Measurements from ENCODE around the gene MAPKBP1. TPM values are rescaled to one million over a fixed set of nuclear protein-coding genes. Genes with fewer than 3 reads are reported as not detected.

MAPKBP1 gene
- total RNA-seq, 4 donors from 2014 or later = 35.3 to 64.4 (median 47.7) TPM

DNA sequence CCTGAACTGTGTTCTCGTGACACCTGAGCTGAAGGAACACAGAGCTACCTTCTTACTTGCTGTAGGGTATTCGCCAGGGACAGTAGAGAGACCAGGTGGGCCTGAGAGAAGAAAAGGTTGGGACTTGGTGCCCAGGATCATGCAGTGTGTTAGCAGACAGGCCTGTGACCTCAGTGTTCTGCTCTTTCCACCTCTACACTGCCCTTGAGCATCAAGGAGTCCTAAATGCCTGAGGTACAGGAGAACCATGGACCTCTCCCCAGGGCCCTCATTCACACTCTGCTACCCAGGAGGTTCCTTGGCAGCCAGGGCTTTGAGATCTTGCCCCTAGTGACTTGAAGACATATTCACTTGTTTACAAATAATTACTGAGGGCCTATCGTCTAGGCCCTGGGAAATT, 31.4 kb downstream of the MAPKBP1 start:
- DNase-seq (ENCODE audit: low spot score in 2 of 2) = no peak
- intact Hi-C loops (cut with DNase I; ENCODE audit: low total_unique reads) = loop anchor here (5.0 kb wide), 1 partner anchor 1113 kb away; no protein-coding TSS in a partner anchor
- no peak overlapping the region for H3K4me3 ChIP-seq (ENCODE audit: low read depth, poor library complexity, severe bottlenecking)
- TF ChIP-seq, protein P1, sequence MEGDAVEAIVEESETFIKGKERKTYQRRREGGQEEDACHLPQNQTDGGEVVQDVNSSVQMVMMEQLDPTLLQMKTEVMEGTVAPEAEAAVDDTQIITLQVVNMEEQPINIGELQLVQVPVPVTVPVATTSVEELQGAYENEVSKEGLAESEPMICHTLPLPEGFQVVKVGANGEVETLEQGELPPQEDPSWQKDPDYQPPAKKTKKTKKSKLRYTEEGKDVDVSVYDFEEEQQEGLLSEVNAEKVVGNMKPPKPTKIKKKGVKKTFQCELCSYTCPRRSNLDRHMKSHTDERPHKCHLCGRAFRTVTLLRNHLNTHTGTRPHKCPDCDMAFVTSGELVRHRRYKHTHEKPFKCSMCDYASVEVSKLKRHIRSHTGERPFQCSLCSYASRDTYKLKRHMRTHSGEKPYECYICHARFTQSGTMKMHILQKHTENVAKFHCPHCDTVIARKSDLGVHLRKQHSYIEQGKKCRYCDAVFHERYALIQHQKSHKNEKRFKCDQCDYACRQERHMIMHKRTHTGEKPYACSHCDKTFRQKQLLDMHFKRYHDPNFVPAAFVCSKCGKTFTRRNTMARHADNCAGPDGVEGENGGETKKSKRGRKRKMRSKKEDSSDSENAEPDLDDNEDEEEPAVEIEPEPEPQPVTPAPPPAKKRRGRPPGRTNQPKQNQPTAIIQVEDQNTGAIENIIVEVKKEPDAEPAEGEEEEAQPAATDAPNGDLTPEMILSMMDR (IDR thresholded peaks at IDR 0.05) = no peak
- TF ChIP-seq POLR2A (IDR thresholded peaks at IDR 0.05) = no peak
- 62 to 63% methylated on average over 3 of the region's 3 CpGs for whole genome bisulfite sequencing, 2 donors

DNA sequence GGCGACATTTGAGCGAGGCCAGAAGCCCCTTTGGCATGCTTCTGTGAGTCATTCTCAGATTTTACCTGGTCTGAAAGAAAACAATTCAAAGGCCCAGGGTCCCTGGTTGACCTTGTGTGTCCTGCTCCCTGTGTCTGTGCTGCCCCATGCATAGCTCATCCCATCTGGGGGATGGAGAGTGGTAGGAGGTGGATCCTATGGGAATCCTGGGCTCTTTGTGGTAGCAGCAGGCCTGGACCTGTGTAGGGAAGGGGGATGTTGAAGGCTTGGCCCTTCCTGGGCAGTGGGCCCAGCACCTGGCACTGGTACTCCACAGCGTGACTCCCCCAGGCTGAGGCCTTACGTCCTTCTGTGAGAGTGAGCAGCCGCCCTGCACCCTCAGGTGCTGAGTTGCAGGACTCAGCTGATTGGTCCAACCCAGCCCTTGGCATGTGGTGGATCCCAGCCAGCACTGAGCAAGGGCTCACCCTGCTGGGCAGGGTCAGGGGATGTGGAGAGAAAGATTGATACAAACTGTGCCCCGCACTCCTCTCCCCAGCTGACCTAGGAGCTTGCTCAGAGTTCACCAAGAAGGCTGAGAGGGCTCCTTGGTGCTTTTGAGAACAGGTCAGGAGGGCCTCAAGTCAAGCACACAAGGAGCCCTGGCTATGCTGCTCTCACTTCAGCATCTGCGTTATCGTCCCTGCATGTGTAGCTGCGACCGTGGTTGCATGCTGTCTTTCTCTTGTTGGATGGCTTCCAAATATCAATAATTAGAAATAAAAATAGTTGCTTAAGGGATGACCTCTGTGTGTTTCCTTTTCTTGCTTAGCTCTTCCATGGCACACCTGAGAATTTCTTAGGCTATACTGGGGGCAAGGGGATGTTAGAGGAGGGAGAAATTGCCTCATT, 32.3 kb downstream of the MAPKBP1 start:
- DNase-seq (ENCODE audit: low spot score in 2 of 2) = no peak
- intact Hi-C loops (cut with DNase I; ENCODE audit: low total_unique reads) = loop anchor here (5.0 kb wide), 1 partner anchor 1114 kb away; no protein-coding TSS in a partner anchor
- TF ChIP-seq, protein P1 (IDR thresholded peaks at IDR 0.05) = no peak
- TF ChIP-seq POLR2A (IDR thresholded peaks at IDR 0.05) = no peak
- H3K4me3 ChIP-seq (ENCODE audit: low read depth, poor library complexity, severe bottlenecking) = no peak overlapping the region
- 49 to 53% methylated on average over 8 to 10 of the region's 10 CpGs for WGBS, 2 donors

DNA sequence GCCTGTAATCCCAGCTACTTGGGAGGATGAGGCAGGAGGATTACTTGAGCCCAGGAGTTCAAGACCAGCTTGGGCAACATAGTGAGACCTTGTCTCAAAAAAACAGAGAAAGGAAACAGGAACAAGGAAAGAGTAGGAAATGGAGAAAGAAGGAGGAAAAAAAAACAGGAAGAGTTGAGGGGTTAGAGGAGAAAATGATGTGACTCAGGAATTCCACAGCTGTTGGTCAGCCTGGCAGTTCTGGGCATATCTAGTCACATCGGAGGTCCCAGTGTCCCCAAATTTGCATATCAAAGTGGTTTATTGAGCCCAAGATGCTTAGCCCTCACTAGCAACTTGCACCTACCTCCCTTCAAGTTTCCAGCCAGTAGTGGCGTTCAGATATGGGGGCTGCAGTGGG, 34.8 kb downstream of the MAPKBP1 start:
- no peak for DNase-seq (ENCODE audit: low spot score in 2 of 2)
- H3K4me3 ChIP-seq (ENCODE audit: low read depth, poor library complexity, severe bottlenecking) = no peak overlapping the region
- intact Hi-C loops (cut with DNase I; ENCODE audit: low total_unique reads) = loop anchor here (5.0 kb wide), 1 partner anchor 1117 kb away; no protein-coding TSS in a partner anchor
- 71 to 78% methylated on average over 2 of the region's 2 CpGs for WGBS, 2 donors
- TF ChIP-seq POLR2A (IDR thresholded peaks at IDR 0.05) = no peak
- TF ChIP-seq, protein P1 (IDR thresholded peaks at IDR 0.05) = no peak

DNA sequence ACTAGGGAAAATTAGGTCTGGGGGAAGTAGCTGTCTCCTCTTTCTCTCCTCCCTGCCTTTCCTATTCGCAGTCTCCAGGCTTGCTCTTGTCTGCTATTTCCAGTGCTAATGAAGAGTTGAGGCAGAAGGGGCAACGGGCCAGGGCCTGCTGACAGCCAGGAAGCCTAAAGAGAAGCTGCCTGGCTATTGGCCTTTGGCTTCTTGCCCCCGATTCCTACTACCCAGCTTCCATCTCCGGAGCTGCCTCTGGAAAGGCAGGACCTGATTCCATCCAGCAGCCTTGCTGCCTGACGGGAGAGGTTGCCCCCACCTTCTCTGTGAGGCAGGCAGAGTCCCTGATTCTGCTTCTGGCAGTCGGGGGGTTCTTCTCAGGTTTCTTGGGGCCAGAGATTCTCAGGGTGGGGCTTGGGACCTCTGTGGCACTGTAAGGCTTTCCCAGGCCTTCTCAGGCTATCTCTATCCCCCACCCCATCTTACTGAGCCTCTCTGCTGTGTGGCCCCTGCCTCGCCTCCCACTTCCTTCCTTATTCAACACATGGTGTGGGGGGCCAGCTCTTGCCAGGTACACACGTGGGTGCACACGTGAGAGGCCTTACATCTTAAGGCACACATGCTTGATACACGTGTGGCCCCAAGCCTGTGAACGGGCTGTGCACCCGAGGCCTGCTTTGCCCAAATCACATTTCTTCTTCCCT, 35.4 kb downstream of the MAPKBP1 start:
- intact Hi-C loops (cut with DNase I; ENCODE audit: low total_unique reads) = loop anchor here (5.0 kb wide), 2 partner anchors 37 to 1117 kb away; partner anchors contain the start of gene MAPKBP1

DNA sequence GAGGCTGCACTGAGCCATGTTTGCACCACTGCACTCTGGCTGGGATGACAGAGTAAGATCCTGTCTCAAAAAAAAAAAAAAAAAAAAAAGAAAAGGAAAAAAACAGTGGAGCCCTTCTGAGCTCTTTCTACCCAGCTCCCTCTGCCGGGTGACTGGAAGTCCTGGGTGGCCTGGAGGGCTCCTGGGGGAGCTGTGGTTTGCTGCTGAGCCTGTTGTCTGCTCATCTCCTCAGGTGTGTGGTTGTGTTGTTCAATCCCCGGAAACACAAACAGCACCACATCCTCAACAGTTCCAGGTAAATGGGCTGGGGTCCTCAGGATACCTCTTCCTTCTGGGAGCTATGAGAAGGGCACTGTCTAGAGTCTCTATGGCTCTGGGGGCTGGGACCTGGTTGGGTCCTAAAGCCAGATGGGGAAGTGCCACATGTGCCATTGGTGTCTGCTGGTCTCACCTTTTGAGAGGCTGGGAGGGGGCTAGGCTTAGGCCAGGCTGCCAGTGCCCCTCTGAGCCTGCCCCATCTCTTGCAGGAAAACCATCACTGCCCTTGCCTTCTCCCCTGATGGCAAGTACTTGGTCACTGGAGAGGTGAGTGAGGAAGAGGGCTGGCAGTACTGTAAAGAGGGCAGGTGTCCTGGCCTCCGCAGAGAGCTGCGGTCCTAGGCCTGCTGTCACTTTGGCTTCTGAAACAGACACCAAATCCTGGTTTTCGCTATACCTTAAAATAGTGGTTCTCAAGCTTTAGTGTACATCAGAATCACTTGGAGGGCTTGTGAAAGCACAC, 36.6 kb downstream of the MAPKBP1 start:
- WGBS, 2 donors = 86 to 90% methylated on average over 5 of the region's 5 CpGs
- H3K4me3 ChIP-seq (ENCODE audit: low read depth, poor library complexity, severe bottlenecking) = no peak overlapping the region
- TF ChIP-seq, protein P1 (IDR thresholded peaks at IDR 0.05) = no peak
- DNase-seq (ENCODE audit: low spot score in 2 of 2) = no peak
- intact Hi-C loops (cut with DNase I; ENCODE audit: low total_unique reads) = loop anchor here (5.0 kb wide), 1 partner anchor 39 kb away; the partner anchor contains the start of gene MAPKBP1

More for the DNA sequence above, 35.4 kb downstream of the MAPKBP1 start:
- no peak for DNase-seq (ENCODE audit: low spot score in 2 of 2)
- no peak for TF ChIP-seq POLR2A (IDR thresholded peaks at IDR 0.05)
- TF ChIP-seq, protein P1 (IDR thresholded peaks at IDR 0.05) = no peak
- no peak overlapping the region for H3K4me3 ChIP-seq (ENCODE audit: low read depth, poor library complexity, severe bottlenecking)
- 52 to 56% methylated on average over 12 of the region's 12 CpGs for WGBS, 2 donors
